Testis (tissue), 3 donors: Measurements from ENCODE around the gene RCOR1. TPM values are rescaled to one million over a fixed set of nuclear protein-coding genes. Genes with fewer than 3 reads are reported as not detected.

Experiments used
- DNase-seq: peaks from one replicate; pipeline ENCODE4 v3.0.0-alpha.2; 2019
- H3K27ac ChIP-seq, 2 donors: fragments of 200-600 bp; sonication (generic); one replicate each; pipeline ENCODE4 v1.5.1; 2019
- H3K27me3 ChIP-seq: fragments of 200-600 bp; sonication (generic); one replicate; pipeline ENCODE4 v1.5.1; 2019
- H3K36me3 ChIP-seq: fragments of 200-600 bp; sonication (generic); one replicate; pipeline ENCODE4 v1.5.1; 2017; ENCODE audit warnings: low read depth; ENCODE audit errors: missing control alignments
- H3K4me1 ChIP-seq: fragments of 200-600 bp; sonication (generic); one replicate; pipeline ENCODE4 v1.5.1; 2019
- H3K4me3 ChIP-seq, 2 donors: fragments of 200-600 bp; sonication (generic); one replicate each; pipeline ENCODE4 v1.5.1; 2017 to 2019
- H3K9me3 ChIP-seq: fragments of 200-600 bp; sonication (generic); one replicate; pipeline ENCODE4 v1.5.1; 2017
- CTCF ChIP-seq, 3 experiments: fragments of 450-650 bp in 2 of 3; fragments of 200-600 bp in 1 of 3; sonication (generic) in 1 of 3; IDR thresholded peaks; one replicate each; pipeline ENCODE4 v1.5.1; 2016 to 2019; ENCODE audit warnings: antibody characterized with exemption in 3 of 3, mild to moderate bottlenecking in 2 of 3, moderate library complexity in 1 of 3
- POLR2A ChIP-seq: fragments of 450-650 bp; IDR thresholded peaks from one replicate; pipeline ENCODE4 v1.6.1; 2017; ENCODE audit warnings: antibody characterized with exemption, mild to moderate bottlenecking, moderate library complexity
- WGBS, 2 donors: methylation state at CpG; one replicate each; pipeline ENCODE4 v1.1.5; 2018; 5-methylcytosine and 5-hydroxymethylcytosine counted together
- intact Hi-C: fragments of 100-400 bp; cut with DNase I; formaldehyde crosslinking; loops from one replicate; pipeline ENCODE4 v1.15.1; 2023; ENCODE audit warnings: low total_unique reads
- polyA plus RNA-seq: library from polyadenylated mRNA; stranded (reverse); fragments of 350-450 nt; fragmentation: Illumina TruSeq; extraction: RNeasy Lipid Tissue Mini Kit (QIAGEN cat#74804); gene quantifications from one replicate; pipeline ENCODE4 v1.2.3, GENCODE V29; 2014; ENCODE audit warnings: low read depth, low replicate concordance; ENCODE audit not compliant: insufficient read depth
- total RNA-seq, 2 donors: library from RNA; depleted of rRNA; stranded (reverse); fragments of >200 nt; gene quantifications; one replicate each; pipeline ENCODE4 v1.2.3, GENCODE V29; 2016

RCOR1 gene
- total and polyA plus RNA-seq, 3 donors from 2014 or later: 33.8 to 37.8 (median 33.9) TPM

- Histone ChIP-seq H3K4me3 (no peak overlapping the region), H3K27me3 (no peaks in the 10 kb centered on the region), H3K36me3 (no peaks in the 10 kb centered on the region), H3K4me1 (peaks cover 4% of the 10 kb centered on the region), H3K27ac (no peak overlapping the region), H3K9me3 (no peaks in the 10 kb centered on the region)
- TF ChIP-seq POLR2A: no peak
- TF ChIP-seq CTCF (IDR thresholded peaks at IDR 0.05): no peak
- 86 to 87% methylated on average over 9 of the region's 9 CpGs for WGBS, 2 donors
- intact Hi-C loops: no loop called here
- no peak for DNase-seq
Measured at GRCh38 chr14:102668291-102668873, 75.9 kb downstream of the RCOR1 start.

GRCh38 chr14:102671410-102671809 is 79.0 kb downstream of the RCOR1 start:
- Histone ChIP-seq H3K4me1 (no peaks in the 10 kb centered on the region), H3K27ac (no peak overlapping the region), H3K36me3 (no peaks in the 10 kb centered on the region), H3K4me3 (no peak overlapping the region), H3K27me3 (no peaks in the 10 kb centered on the region), H3K9me3 (no peaks in the 10 kb centered on the region)
- intact Hi-C loops: no loop called here
- TF ChIP-seq POLR2A: no peak
- TF ChIP-seq CTCF (IDR thresholded peaks at IDR 0.05): no peak
- no peak for DNase-seq
- 71 to 81% methylated on average over 3 of the region's 3 CpGs for WGBS, 2 donors

- no peak for DNase-seq
- intact Hi-C loops: no loop called here
- Histone ChIP-seq H3K36me3 (no peaks in the 10 kb centered on the region), H3K9me3 (no peaks in the 10 kb centered on the region), H3K4me1 (no peaks in the 10 kb centered on the region), H3K4me3 (no peak overlapping the region), H3K27ac (no peak overlapping the region), H3K27me3 (no peaks in the 10 kb centered on the region)
- TF ChIP-seq CTCF (IDR thresholded peaks at IDR 0.05): no peak
- TF ChIP-seq POLR2A: no peak
- WGBS, 2 donors: 96 to 98% methylated on average over 5 of the region's 5 CpGs
Measured at GRCh38 chr14:102672410-102672960, 80.0 kb downstream of the RCOR1 start.

GRCh38 chr14:102675396-102675795 is 82.9 kb downstream of the RCOR1 start:
- WGBS, 2 donors: 94 to 97% methylated on average over 3 of the region's 3 CpGs
- H3K36me3 ChIP-seq: no peaks in the 10 kb centered on the region
- intact Hi-C loops: no loop called here
- DNase-seq: no peak
- peaks cover 2% of the 10 kb centered on the region for H3K4me1 ChIP-seq
- no peaks in the 10 kb centered on the region for H3K27me3 ChIP-seq
- H3K4me3 ChIP-seq: no peak overlapping the region
- H3K9me3 ChIP-seq: no peaks in the 10 kb centered on the region
- TF ChIP-seq CTCF (IDR thresholded peaks at IDR 0.05) (no peak), POLR2A (no peak)
- no peak overlapping the region for H3K27ac ChIP-seq

GRCh38 chr14:102678394-102678793 is 85.9 kb downstream of the RCOR1 start:
- intact Hi-C loops: no loop called here
- H3K27me3 ChIP-seq: no peaks in the 10 kb centered on the region
- H3K27ac ChIP-seq: no peak overlapping the region
- H3K9me3 ChIP-seq: no peaks in the 10 kb centered on the region
- H3K36me3 ChIP-seq: no peaks in the 10 kb centered on the region
- peaks cover 2% of the 10 kb centered on the region for H3K4me1 ChIP-seq
- 84 to 85% methylated on average over 2 of the region's 2 CpGs for WGBS, 2 donors
- TF ChIP-seq POLR2A (no peak), CTCF (IDR thresholded peaks at IDR 0.05) (no peak)
- DNase-seq: no peak
- no peak overlapping the region for H3K4me3 ChIP-seq
